GM12878 (cell line): ENCODE measurements around the gene ITGA11.

Source experiments
- EP300 ChIP-seq, 2 experiments: fragments of 150-350 bp in 1 of 2; IDR thresholded peaks; 2 replicates each; pipeline ENCODE4 v1.6.1; 2011 to 2012; ENCODE audit warnings: low read depth in 2 of 2, low read length in 2 of 2, borderline replicate concordance in 1 of 2, improper control_type of control experiment in 1 of 2, inconsistent platforms in 1 of 2; ENCODE audit not compliant: control insufficient read depth in 1 of 2
- KAT2A ChIP-seq: conservative IDR thresholded peaks from 2 replicates; pipeline ENCODE4 v1.6.1; 2011; ENCODE audit warnings: low read depth, low read length; ENCODE audit not compliant: control insufficient read depth
- NFYB ChIP-seq: IDR thresholded peaks from 2 replicates; pipeline ENCODE4 v1.6.1; 2011; ENCODE audit warnings: low read depth, mild to moderate bottlenecking, low read length, improper control_type of control experiment, moderate library complexity; ENCODE audit not compliant: insufficient read depth
- POLR2A ChIP-seq: IDR thresholded peaks from 2 replicates; pipeline ENCODE4 v1.6.1; 2011; ENCODE audit warnings: low read depth, mild to moderate bottlenecking, low read length
- REST ChIP-seq: IDR thresholded peaks from 2 replicates; pipeline ENCODE4 v1.6.1; 2012; ENCODE audit warnings: mild to moderate bottlenecking, low read depth, low read length
- TF ChIP-seq, protein P1 (sequence below): IDR thresholded peaks from 2 replicates; pipeline ENCODE4 v1.6.1; 2011; ENCODE audit warnings: low read depth, low read length, improper control_type of control experiment, borderline replicate concordance

GRCh38 chr15:68292157-68292781, 139.7 kb downstream of the ITGA11 start:
- TF ChIP-seq, protein P1, sequence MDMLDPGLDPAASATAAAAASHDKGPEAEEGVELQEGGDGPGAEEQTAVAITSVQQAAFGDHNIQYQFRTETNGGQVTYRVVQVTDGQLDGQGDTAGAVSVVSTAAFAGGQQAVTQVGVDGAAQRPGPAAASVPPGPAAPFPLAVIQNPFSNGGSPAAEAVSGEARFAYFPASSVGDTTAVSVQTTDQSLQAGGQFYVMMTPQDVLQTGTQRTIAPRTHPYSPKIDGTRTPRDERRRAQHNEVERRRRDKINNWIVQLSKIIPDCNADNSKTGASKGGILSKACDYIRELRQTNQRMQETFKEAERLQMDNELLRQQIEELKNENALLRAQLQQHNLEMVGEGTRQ: no peak
- TF ChIP-seq POLR2A (no peak), REST (no peak), EP300 (IDR thresholded peaks at IDR 0.05; ENCODE audit: borderline replicate concordance in 1 of 2, control insufficient read depth in 1 of 2, low read depth in 2 of 2, low read length in 2 of 2) (no peak), KAT2A (no peak), NFYB (no peak)
